ENCODE results near the gene BMPER. TPM values are rescaled to one million over a fixed set of nuclear protein-coding genes. Genes with fewer than 3 reads are reported as not detected.

BMPER gene
- total RNA-seq, 2 experiments from 2014 or later: not detected

DNA sequence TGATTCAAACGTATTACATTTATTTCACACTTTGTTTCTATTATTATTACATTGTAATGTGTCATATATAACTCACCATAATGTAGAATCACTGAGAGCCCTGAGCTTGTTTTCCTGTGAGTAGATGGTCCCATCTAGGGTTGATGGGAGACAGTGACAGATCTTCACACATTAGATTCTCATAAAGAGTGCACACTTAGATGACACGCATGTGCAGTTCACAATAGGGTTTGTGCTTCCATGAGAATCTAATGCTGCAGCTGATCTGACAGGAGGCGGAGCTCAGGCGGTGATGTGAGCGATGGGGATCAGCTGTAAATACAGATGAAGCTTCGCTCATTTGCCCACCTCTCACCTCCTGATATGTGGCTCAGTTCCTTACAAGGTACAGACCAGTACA, 36.1 kb downstream of the BMPER start:
- no peak for DNase-seq
- ATAC-seq (ENCODE audit: poor library complexity): no peak
- peaks cover 0 to 3% of the 10 kb centered on the region in 2 experiments for H3K27me3 ChIP-seq (ENCODE audit: control insufficient read depth in 1 of 2, insufficient read depth in 2 of 2, low read length in 2 of 2)
- H3K27ac ChIP-seq (ENCODE audit: low read depth in 1 of 2, low read length in 2 of 2): no peak overlapping the region
- intact Hi-C loops (cut with DNase I, micrococcal nuclease): no loop called here
- H3K36me3 Mint-ChIP-seq (ENCODE audit: low read depth): no peaks in the 10 kb centered on the region
- ChIA-PET CTCF (interaction anchor here (1.0 kb wide), 1 partner anchor 16 kb away, joined by 3 read pairs; no protein-coding TSS in a partner anchor), POLR2A (no interaction called here)
- peaks cover 26% of the 10 kb centered on the region for H3K27me3 Mint-ChIP-seq
- H3K4me1 ChIP-seq (ENCODE audit: insufficient read depth, low read length): no peaks in the 10 kb centered on the region
- H3K4me3 Mint-ChIP-seq: no peak overlapping the region
- no peak overlapping the region for H3K27ac Mint-ChIP-seq
- H3K9me3 ChIP-seq (ENCODE audit: control insufficient read depth in 1 of 2, insufficient read depth in 1 of 2, low read length in 2 of 2): no peaks in the 10 kb centered on the region
- no peaks in the 10 kb centered on the region for H3K9me3 Mint-ChIP-seq
- H3K4me1 Mint-ChIP-seq (ENCODE audit: low read depth): no peaks in the 10 kb centered on the region
- TF ChIP-seq, protein P1, sequence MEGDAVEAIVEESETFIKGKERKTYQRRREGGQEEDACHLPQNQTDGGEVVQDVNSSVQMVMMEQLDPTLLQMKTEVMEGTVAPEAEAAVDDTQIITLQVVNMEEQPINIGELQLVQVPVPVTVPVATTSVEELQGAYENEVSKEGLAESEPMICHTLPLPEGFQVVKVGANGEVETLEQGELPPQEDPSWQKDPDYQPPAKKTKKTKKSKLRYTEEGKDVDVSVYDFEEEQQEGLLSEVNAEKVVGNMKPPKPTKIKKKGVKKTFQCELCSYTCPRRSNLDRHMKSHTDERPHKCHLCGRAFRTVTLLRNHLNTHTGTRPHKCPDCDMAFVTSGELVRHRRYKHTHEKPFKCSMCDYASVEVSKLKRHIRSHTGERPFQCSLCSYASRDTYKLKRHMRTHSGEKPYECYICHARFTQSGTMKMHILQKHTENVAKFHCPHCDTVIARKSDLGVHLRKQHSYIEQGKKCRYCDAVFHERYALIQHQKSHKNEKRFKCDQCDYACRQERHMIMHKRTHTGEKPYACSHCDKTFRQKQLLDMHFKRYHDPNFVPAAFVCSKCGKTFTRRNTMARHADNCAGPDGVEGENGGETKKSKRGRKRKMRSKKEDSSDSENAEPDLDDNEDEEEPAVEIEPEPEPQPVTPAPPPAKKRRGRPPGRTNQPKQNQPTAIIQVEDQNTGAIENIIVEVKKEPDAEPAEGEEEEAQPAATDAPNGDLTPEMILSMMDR (IDR thresholded peaks at IDR 0.05): no peak
- no peaks in the 10 kb centered on the region for H3K36me3 ChIP-seq (ENCODE audit: insufficient read depth, low read length)
- no peak overlapping the region for H3K4me3 ChIP-seq (ENCODE audit: low read length)

DNA sequence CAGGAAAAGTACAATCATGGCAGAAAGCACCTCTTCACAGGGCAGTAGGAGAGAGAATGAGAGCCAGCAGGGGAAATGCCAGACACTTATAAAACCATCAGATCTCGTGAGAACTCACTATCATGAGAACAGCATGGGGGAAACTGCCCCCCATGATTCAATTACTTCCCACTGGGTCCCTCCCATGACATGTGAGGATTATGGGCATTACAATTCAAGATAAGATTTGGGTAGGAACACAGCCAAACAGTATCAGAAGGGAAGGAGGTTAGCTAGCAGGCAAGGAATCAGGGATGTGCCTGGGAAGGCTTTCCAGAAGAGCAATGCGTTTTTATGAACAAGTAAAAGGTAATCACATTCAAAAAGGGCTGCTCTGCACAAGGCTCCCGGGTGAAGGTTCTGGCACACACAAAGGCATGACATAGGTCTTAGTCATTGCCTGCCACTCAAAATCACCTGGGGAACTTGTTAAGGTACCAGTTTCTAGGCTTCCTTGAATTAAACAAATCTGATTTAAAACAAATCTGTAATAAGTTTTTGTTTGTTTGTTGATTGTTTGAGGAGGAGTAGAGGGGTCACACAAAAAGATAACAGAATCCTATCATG, 40.9 kb downstream of the BMPER start:
- DNase-seq (no peak), ATAC-seq (ENCODE audit: poor library complexity) (no peak)
- no peak overlapping the region for H3K4me3 ChIP-seq (ENCODE audit: low read length)
- no peaks in the 10 kb centered on the region for H3K4me1 ChIP-seq (ENCODE audit: insufficient read depth, low read length)
- no peaks in the 10 kb centered on the region for H3K9me3 Mint-ChIP-seq
- TF ChIP-seq, protein P1 (IDR thresholded peaks at IDR 0.05): no peak
- no peaks in the 10 kb centered on the region for H3K27me3 ChIP-seq (ENCODE audit: control insufficient read depth in 1 of 2, insufficient read depth in 2 of 2, low read length in 2 of 2)
- H3K27ac ChIP-seq (ENCODE audit: low read depth in 1 of 2, low read length in 2 of 2): no peak overlapping the region
- no peaks in the 10 kb centered on the region for H3K36me3 Mint-ChIP-seq (ENCODE audit: low read depth)
- ChIA-PET CTCF (no interaction called here), POLR2A (no interaction called here)
- H3K9me3 ChIP-seq (ENCODE audit: control insufficient read depth in 1 of 2, insufficient read depth in 1 of 2, low read length in 2 of 2): no peaks in the 10 kb centered on the region
- no peaks in the 10 kb centered on the region for H3K4me1 Mint-ChIP-seq (ENCODE audit: low read depth)
- no peak overlapping the region for H3K27ac Mint-ChIP-seq
- intact Hi-C loops (cut with DNase I, micrococcal nuclease): no loop called here
- no peak overlapping the region for H3K4me3 Mint-ChIP-seq
- peaks cover 16% of the 10 kb centered on the region for H3K27me3 Mint-ChIP-seq
- H3K36me3 ChIP-seq (ENCODE audit: insufficient read depth, low read length): no peaks in the 10 kb centered on the region

DNA sequence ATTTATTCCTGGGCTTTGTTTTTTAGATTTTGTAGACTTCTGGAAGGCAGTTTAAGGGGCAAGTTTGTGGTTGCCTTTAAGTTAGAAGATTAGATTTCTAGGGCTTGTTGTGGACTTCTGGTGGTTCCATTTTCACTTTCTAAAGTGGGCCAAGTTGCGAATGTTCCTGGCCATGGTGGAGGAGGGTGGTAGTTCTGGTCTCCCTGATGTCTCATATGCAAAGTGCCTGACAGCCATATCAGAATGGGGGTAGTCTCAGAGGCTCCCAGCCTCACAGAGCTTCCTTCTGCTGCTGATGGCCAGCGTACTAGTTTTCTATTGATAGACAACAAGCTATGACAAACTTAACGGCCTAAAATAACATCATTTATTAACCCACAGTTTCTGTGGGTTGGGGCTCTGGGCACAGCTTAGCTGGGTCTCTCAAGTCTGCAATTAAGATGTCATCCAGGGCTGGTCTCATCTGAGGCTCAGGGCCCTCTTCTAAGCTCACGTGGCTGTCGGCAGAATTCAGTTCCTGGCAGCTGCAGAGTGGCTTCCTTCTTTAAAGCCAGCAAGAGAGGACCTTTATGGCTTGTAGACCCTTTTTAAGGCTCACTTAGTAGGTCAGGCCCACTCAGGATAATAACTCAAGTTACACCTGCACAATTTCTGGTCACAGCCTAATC, 44.8 kb downstream of the BMPER start:
- CTCF ChIA-PET: no interaction called here

More for the DNA sequence above, 44.8 kb downstream of the BMPER start:
- peaks cover 15% of the 10 kb centered on the region for H3K27me3 Mint-ChIP-seq
- no peaks in the 10 kb centered on the region for H3K4me1 Mint-ChIP-seq (ENCODE audit: low read depth)
- no peaks in the 10 kb centered on the region for H3K36me3 Mint-ChIP-seq (ENCODE audit: low read depth)
- TF ChIP-seq, protein P1 (IDR thresholded peaks at IDR 0.05): no peak
- no peak overlapping the region for H3K4me3 Mint-ChIP-seq
- POLR2A ChIA-PET: no interaction called here
- H3K27ac Mint-ChIP-seq: no peak overlapping the region
- Histone ChIP-seq H3K4me3 (ENCODE audit: low read length) (no peak overlapping the region), H3K36me3 (ENCODE audit: insufficient read depth, low read length) (no peaks in the 10 kb centered on the region), H3K27me3 (ENCODE audit: control insufficient read depth in 1 of 2, insufficient read depth in 2 of 2, low read length in 2 of 2) (no peaks in the 10 kb centered on the region), H3K27ac (ENCODE audit: low read depth in 1 of 2, low read length in 2 of 2) (no peak overlapping the region), H3K9me3 (ENCODE audit: control insufficient read depth in 1 of 2, insufficient read depth in 1 of 2, low read length in 2 of 2) (no peaks in the 10 kb centered on the region), H3K4me1 (ENCODE audit: insufficient read depth, low read length) (no peaks in the 10 kb centered on the region)
- DNase-seq (no peak), ATAC-seq (ENCODE audit: poor library complexity) (no peak)
- no peaks in the 10 kb centered on the region for H3K9me3 Mint-ChIP-seq
- intact Hi-C loops (cut with DNase I, micrococcal nuclease): no loop called here
